CD4-positive, alpha-beta T cell (primary cell): Measurements from ENCODE around the gene MEG3. TPM values are rescaled to one million over a fixed set of nuclear protein-coding genes. Genes with fewer than 3 reads are reported as not detected.

Source experiments
- ATAC-seq: fragments of 200-7000 bp; cut with Tn5 transposase; one replicate; pipeline ENCODE4 v1.10.0; 2022; ENCODE audit warnings: mild to moderate bottlenecking; ENCODE audit not compliant: poor library complexity
- CTCF ChIA-PET: fragments of 350-600 bp; sonication (Branson Sonifier 250); formaldehyde crosslinking; loops from one replicate; lab custom pipeline; 2021; ENCODE audit warnings: antibody characterized with exemption, inconsistent platforms; lab: Charles Lee
- POLR2A ChIA-PET: fragments of 350-600 bp; sonication (Branson Sonifier 250); formaldehyde crosslinking; loops from one replicate; lab custom pipeline; 2021; ENCODE audit warnings: antibody characterized with exemption, inconsistent platforms; lab: Charles Lee
- DNase-seq, 14 experiments: peaks; one replicate each; pipeline ENCODE4 v3.0.0-alpha.2; 2013 to 2020; ENCODE audit warnings: mixed read lengths in 2 of 14
- H3K27ac ChIP-seq, 2 donors: one replicate each; pipeline versions ENCODE4 v1.5.1 to v1.7.0; 2013; ENCODE audit warnings: low read length in 2 of 2, low read depth in 1 of 2, mild to moderate bottlenecking in 1 of 2
- H3K27me3 ChIP-seq, 2 experiments: 1 replicate in 1 of 2; 2 replicates in 1 of 2; pipeline versions ENCODE4 v1.6.1 to v1.7.0; 2013; ENCODE audit warnings: low read length in 2 of 2, control low read depth in 1 of 2, mild to moderate bottlenecking in 1 of 2, moderate library complexity in 1 of 2; ENCODE audit not compliant: insufficient read depth in 2 of 2, control insufficient read depth in 1 of 2
- H3K36me3 ChIP-seq: one replicate; pipeline ENCODE4 v1.6.1; 2013; ENCODE audit warnings: low read length, control low read depth; ENCODE audit not compliant: insufficient read depth
- H3K4me1 ChIP-seq: one replicate; pipeline ENCODE4 v1.6.1; 2013; ENCODE audit warnings: low read length, control low read depth; ENCODE audit not compliant: insufficient read depth
- H3K4me3 ChIP-seq: one replicate; pipeline ENCODE4 v1.5.1; 2013; ENCODE audit warnings: mild to moderate bottlenecking, low read length, moderate library complexity
- H3K9me3 ChIP-seq, 2 experiments: 1 replicate in 1 of 2; 2 replicates in 1 of 2; pipeline versions ENCODE4 v1.6.1 to v1.7.0; 2013; ENCODE audit warnings: low read length in 2 of 2, mild to moderate bottlenecking in 2 of 2, control low read depth in 1 of 2, moderate library complexity in 1 of 2; ENCODE audit not compliant: control insufficient read depth in 1 of 2, insufficient read depth in 1 of 2
- H3K27ac Mint-ChIP-seq: one replicate; pipeline ENCODE4 v1.8.0; 2020; ENCODE audit warnings: mixed read lengths
- H3K27me3 Mint-ChIP-seq: one replicate; pipeline ENCODE4 v1.8.0; 2021; ENCODE audit warnings: mixed read lengths
- H3K36me3 Mint-ChIP-seq: one replicate; pipeline ENCODE4 v1.8.0; 2021; ENCODE audit warnings: low read depth, mixed read lengths
- H3K4me1 Mint-ChIP-seq: one replicate; pipeline ENCODE4 v1.8.0; 2021; ENCODE audit warnings: low read depth, mixed read lengths
- H3K4me3 Mint-ChIP-seq: one replicate; pipeline ENCODE4 v1.8.0; 2020; ENCODE audit warnings: mild to moderate bottlenecking, mixed read lengths
- H3K9me3 Mint-ChIP-seq: one replicate; pipeline ENCODE4 v1.8.0; 2020; ENCODE audit warnings: mixed read lengths
- CTCF ChIP-seq: fragments of 200-600 bp; IDR thresholded peaks from one replicate; pipeline ENCODE4 v1.8.0; 2022; ENCODE audit warnings: antibody characterized with exemption, mild to moderate bottlenecking
- intact Hi-C, 2 experiments: fragments of 100-400 bp; cut with DNase I in 1 of 2; cut with micrococcal nuclease in 1 of 2; formaldehyde crosslinking; loops; one replicate each; pipeline versions ENCODE4 v1.15.1 to v1.9.0; 2023 to 2025; cut with DNase I, micrococcal nuclease
- total RNA-seq, 174 experiments: library from RNA in 2 of 174; stranded (reverse) in 2 of 174; gene quantifications; one replicate each; pipeline ENCODE4 v1.2.3 and lab custom pipeline; 2021 to 2026

MEG3 gene
- total RNA-seq, 2 experiments from 2014 or later: not detected

- Histone ChIP-seq H3K27me3 (no peaks in the 10 kb centered on the region), H3K9me3 (peaks cover 0 to 7% of the 10 kb centered on the region in 2 experiments), H3K27ac (no peak overlapping the region), H3K36me3 (no peaks in the 10 kb centered on the region), H3K4me1 (no peaks in the 10 kb centered on the region), H3K4me3 (no peak overlapping the region)
- ChIA-PET POLR2A (no interaction called here), CTCF (no interaction called here)
- intact Hi-C loops: no loop called here
- DNase-seq (no peak), ATAC-seq (no peak)
- Mint-ChIP-seq H3K9me3 (no peaks in the 10 kb centered on the region), H3K27me3 (peaks cover 7% of the 10 kb centered on the region), H3K27ac (no peak overlapping the region), H3K4me3 (no peak overlapping the region), H3K36me3 (no peaks in the 10 kb centered on the region), H3K4me1 (no peaks in the 10 kb centered on the region)
- TF ChIP-seq CTCF: no peak
These were observed 31.5 kb downstream of the MEG3 start for GRCh38 chr14:100857233-100857922.

DNA sequence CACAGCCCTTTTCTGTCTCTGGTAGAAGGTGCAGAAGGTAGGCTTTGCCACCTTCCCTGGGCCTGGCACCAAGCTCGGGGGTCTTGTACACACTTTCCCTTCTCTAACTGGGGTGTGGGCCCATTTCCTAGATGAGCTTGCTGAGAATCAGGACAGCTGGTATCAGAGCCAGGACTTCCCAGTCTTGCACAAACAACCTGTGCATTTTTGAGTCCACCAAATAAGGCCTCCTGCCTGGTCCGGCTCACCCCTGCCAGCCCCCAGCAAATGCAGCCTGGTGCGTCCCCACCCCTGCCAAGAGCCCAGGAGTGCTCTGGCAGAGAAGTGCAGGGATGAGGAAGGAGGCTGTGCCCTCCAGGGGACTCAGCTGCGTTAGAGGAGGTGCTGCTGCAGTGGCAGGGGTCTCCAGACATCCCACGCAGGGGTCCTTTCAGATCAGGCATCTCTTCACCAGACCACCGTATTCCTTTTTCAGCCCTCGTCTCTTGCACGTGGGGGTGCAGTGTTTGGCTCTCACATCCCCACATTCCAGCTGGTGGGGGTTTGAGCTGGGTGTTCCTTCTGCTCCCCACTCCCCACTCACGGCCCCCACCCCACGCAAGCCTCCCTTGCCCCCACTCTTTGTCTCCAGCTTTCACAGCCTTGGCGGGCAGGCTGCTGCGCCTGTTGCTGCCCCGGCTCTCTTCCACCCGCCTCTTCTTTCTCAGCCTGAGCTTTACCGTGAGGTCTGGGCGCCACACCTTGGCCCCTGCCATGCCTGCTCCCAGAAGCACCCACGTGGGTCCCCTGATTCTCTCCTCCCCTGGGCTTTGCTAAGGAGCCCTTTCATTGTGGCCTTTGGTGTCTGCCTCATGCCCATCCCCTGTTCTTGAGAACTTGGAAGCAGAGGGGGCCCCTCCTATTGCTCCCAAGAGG, 32.3 kb downstream of the MEG3 start:
- no peak for TF ChIP-seq CTCF

GRCh38 chr14:100858838-100859220, 32.9 kb downstream of the MEG3 start:
- Mint-ChIP-seq H3K36me3 (no peaks in the 10 kb centered on the region), H3K4me3 (no peak overlapping the region), H3K27me3 (peaks cover 7% of the 10 kb centered on the region), H3K9me3 (no peaks in the 10 kb centered on the region), H3K4me1 (no peaks in the 10 kb centered on the region), H3K27ac (no peak overlapping the region)
- H3K36me3 ChIP-seq: no peaks in the 10 kb centered on the region
- intact Hi-C loops: no loop called here
- ATAC-seq (no peak), DNase-seq (no peak)
- ChIA-PET CTCF (no interaction called here), POLR2A (no interaction called here)
- no peak for TF ChIP-seq CTCF
- no peaks in the 10 kb centered on the region for H3K27me3 ChIP-seq
- H3K4me3 ChIP-seq: no peak overlapping the region
- H3K9me3 ChIP-seq: peaks cover 0 to 7% of the 10 kb centered on the region in 2 experiments
- no peak overlapping the region for H3K27ac ChIP-seq
- H3K4me1 ChIP-seq: no peaks in the 10 kb centered on the region

More for the DNA sequence above, 32.3 kb downstream of the MEG3 start:
- ChIA-PET CTCF (no interaction called here), POLR2A (no interaction called here)
- no peak overlapping the region for H3K27ac ChIP-seq
- no peak overlapping the region for H3K4me3 ChIP-seq
- no peaks in the 10 kb centered on the region for H3K4me1 Mint-ChIP-seq
- H3K4me3 Mint-ChIP-seq: no peak overlapping the region
- H3K36me3 ChIP-seq: no peaks in the 10 kb centered on the region
- H3K27ac Mint-ChIP-seq: no peak overlapping the region
- DNase-seq (no peak), ATAC-seq (no peak)
- peaks cover 7% of the 10 kb centered on the region for H3K27me3 Mint-ChIP-seq
- no peaks in the 10 kb centered on the region for H3K9me3 Mint-ChIP-seq
- no peaks in the 10 kb centered on the region for H3K27me3 ChIP-seq
- H3K4me1 ChIP-seq: no peaks in the 10 kb centered on the region
- H3K36me3 Mint-ChIP-seq: no peaks in the 10 kb centered on the region
- intact Hi-C loops: no loop called here
- peaks cover 0 to 7% of the 10 kb centered on the region in 2 experiments for H3K9me3 ChIP-seq
